Measurements from ENCODE around the gene ERF.

Gene ERF

DNA sequence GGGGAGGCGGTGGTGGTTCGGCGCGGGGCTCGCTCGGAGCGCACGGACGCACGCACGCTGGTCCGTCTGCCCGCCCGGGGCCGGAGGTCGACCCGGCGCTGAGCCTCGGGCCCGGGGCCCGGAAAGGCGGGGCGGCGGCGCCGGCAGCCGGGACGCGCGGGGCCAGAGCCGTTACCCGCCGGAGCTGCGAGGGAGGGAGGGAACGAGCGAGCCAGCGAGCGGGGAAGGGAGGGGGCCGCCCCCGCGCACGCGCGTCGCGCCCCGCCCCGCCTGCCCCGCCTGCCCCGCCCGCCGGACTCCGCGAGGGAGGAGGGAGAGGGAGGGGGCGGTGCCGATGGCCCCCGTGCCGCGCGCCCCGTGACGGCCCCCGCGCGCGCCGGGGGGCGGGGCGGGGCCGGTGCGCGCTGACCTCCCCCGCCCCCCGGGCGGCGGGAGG lies 29.2 kb upstream of the ERF start:
- Mint-ChIP-seq H3K27ac (no peak overlapping the region), H3K4me1 (ENCODE audit: low read depth in 2 of 2) (peaks cover 32 to 34% of the 10 kb centered on the region in 2 donors), H3K36me3 (ENCODE audit: insufficient read depth) (peaks cover 38% of the 10 kb centered on the region), H3K27me3 (no peaks in the 10 kb centered on the region), H3K9me3 (no peaks in the 10 kb centered on the region), H3K4me3 (no peak overlapping the region)
- DNase-seq (peak; percentile 72 to 79 (median 76)), ATAC-seq (replicated peaks) (peak; percentile 28)

DNA sequence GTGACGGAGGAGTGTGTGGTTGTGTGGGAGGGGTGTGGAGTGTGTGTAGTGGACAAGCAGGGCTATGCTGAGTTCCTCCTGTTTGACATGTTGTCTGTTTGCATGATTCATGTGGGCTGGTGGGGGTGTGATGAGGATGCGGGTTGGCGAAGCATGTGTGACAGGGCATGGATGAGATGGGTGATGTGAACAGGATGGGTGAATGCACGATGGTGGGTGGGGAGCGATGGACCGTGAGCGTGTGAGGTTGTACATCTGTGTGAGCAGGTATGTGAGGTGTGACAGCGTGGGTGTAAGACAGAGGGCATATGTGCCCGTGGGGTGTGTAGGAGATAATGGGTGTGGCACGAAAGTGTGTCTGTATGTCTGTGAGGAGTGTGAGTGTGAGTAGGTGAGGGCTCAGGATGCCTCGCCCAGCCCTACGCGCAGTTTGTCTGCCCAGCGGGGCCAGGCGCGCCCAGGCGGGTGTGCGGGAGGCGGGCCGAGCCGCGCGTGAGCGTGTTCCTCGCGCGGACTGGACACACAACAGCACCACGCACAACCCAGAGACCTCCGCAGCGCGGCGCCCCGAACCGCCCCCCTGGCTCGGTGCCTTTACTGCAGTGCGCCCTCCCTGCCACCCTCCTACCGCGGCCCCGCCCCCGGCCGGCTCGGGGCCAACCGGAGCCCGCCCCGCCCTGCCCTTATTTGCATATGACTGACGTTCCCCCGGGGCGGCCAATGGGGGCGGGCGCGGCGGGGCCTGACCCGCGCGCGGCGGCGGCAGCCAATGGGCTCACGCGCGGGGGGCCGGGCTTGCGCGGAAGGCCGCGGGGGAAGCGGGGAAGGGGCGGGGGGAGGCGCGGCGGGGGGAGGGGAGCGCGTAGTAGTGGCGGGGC lies 28.5 kb upstream of the ERF start:
- H3K9me3 Mint-ChIP-seq = no peaks in the 10 kb centered on the region
- DNase-seq = peak; percentile 89 to 91 (median 89)
- peaks cover 36% of the 10 kb centered on the region for H3K36me3 Mint-ChIP-seq (ENCODE audit: insufficient read depth)
- H3K27ac Mint-ChIP-seq = no peak overlapping the region
- H3K4me3 Mint-ChIP-seq = no peak overlapping the region
- peak; percentile 64 for ATAC-seq (replicated peaks)
- no peaks in the 10 kb centered on the region for H3K27me3 Mint-ChIP-seq
- peaks cover 37 to 41% of the 10 kb centered on the region in 2 donors for H3K4me1 Mint-ChIP-seq (ENCODE audit: low read depth in 2 of 2)

DNA sequence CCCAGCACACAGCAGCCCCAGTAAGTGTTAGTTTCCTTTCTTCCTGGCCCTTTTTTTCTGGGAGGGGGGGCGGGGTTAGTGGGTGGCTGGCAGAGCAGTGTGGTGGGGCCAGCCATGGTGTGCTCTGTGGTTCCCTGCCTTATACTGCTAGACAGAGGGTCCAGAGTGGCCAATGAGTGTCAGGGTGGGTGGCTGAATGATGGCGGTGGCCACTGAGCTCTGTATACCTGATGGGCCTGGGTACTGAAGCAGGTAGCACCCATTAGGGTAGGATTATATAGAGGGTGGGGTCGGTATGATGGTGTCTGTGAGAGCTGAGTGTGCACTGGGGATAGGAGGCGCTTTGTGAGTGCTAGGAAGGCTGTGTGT lies 27.9 kb upstream of the ERF start:
- Mint-ChIP-seq H3K4me3 (no peak overlapping the region), H3K27me3 (no peaks in the 10 kb centered on the region), H3K36me3 (ENCODE audit: insufficient read depth) (peaks cover 36% of the 10 kb centered on the region), H3K9me3 (no peaks in the 10 kb centered on the region), H3K4me1 (ENCODE audit: low read depth in 2 of 2) (peaks cover 41 to 45% of the 10 kb centered on the region in 2 donors), H3K27ac (no peak overlapping the region)
- ATAC-seq (replicated peaks) (peak; percentile 1), DNase-seq (no peak)

DNA sequence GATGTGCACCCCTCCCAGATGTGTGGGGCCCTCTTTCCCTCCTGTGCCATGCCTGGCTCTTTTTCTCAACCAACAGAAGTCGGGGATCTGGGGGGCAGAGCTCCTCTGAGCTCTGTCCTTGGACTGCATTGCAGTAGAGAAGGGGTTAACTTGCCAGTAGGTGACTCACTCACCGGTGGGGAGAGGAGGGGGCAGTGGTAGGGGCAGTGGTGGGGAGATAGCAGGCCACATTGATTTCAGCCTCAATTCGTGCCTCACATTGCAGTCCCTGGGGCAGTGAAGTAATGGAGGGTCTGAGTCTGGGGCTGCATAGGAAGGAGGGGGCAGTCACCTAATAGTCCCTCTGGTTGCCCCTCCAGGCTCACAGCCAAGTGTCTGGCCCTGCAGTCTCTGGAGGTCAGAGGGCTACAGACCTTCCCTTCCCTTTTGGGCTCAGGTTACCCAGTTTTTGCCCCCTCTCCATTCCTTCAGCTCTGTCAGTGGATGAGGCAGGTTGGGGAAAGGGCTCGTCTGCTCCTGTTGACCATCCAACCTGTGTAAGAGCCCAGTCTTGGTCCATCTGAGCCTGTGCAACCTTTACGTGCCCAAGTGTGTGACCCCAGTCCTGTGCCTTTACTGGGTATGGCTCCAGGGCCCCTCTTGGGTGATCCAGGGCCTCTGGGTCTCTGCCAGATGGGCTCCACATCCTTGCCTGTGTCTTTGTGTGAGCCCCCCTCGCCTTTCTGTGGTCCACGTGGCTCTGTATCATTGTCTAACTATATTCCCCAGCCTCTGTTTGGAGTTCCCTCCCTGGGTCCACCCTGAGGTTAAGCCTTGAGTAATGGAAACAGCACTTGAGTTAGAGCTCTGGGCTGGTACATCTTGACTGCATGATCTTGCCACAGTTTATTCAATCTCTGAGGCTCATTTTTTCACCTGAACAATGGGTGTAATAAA lies 27.2 kb upstream of the ERF start:
- H3K4me3 Mint-ChIP-seq = peak overlapping the region; percentile 65 to 85
- peaks cover 43 to 45% of the 10 kb centered on the region in 2 donors for H3K4me1 Mint-ChIP-seq (ENCODE audit: low read depth in 2 of 2)
- peaks cover 39% of the 10 kb centered on the region for H3K36me3 Mint-ChIP-seq (ENCODE audit: insufficient read depth)
- H3K27me3 Mint-ChIP-seq = no peaks in the 10 kb centered on the region
- no peak overlapping the region for H3K27ac Mint-ChIP-seq
- H3K9me3 Mint-ChIP-seq = no peaks in the 10 kb centered on the region
- ATAC-seq (replicated peaks) (no peak), DNase-seq (no peak)

DNA sequence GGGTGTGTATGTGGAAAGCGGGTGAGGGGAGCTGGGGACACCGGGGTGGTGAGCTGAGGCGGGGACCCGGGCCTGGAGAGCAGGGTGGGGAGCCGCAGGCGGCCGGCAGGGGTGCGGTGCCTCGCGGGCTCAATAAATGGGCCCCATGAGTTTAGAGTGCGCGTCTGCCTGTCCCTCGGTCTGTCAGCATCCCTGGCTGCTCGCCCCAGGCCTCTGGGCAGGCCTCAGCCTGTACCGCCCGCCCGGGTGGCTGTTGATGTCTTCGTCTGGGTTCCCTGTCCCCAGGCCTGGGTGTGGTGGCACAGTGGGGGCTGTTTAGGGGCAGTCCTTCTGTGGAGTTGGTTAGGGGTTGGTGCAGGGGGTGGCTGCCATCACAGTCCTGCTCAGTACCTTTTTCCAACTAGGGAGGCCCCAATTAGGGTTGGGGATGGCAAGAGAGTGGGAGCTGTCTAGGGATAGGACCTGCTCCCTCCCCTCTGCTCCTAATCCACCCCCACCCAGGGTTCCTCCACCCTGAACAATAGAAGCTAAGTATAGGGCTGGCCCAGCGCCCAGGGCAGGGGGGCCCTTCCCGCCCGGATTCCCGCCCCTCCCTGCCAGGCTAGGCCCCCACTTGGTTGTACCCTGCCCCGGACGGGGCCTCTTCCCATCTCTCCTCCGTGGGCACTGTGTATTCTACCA lies 26.4 kb upstream of the ERF start:
- no peak overlapping the region for H3K27ac Mint-ChIP-seq
- peak overlapping the region; percentile 65 to 85 for H3K4me3 Mint-ChIP-seq
- H3K9me3 Mint-ChIP-seq = no peaks in the 10 kb centered on the region
- peaks cover 38% of the 10 kb centered on the region for H3K36me3 Mint-ChIP-seq (ENCODE audit: insufficient read depth)
- H3K4me1 Mint-ChIP-seq (ENCODE audit: low read depth in 2 of 2) = peaks cover 44 to 46% of the 10 kb centered on the region in 2 donors
- no peak for ATAC-seq (replicated peaks)
- DNase-seq = peak in 1 of 3 experiments; percentile 33
- no peaks in the 10 kb centered on the region for H3K27me3 Mint-ChIP-seq

DNA sequence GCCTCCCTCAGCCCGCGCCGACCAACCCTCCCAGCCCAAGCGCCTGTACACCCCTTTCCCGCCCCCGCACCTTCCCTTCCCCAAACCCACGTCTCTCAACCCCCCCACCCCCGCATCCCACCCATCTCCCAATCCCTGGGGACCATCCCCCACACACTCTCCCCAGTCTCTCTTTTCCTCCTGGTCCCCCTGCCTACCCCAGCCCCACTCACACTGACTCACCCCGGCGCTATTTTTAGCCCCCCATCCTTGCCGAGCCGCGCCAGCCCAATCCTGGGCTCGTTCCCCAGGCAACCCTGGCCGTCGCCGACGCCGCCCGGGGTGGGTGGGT lies 25.9 kb upstream of the ERF start:
- H3K4me3 Mint-ChIP-seq = peak overlapping the region; percentile 65 to 85
- H3K4me1 Mint-ChIP-seq (ENCODE audit: low read depth in 2 of 2) = peaks cover 44 to 47% of the 10 kb centered on the region in 2 donors
- DNase-seq (no peak), ATAC-seq (replicated peaks) (no peak)
- no peaks in the 10 kb centered on the region for H3K9me3 Mint-ChIP-seq
- H3K36me3 Mint-ChIP-seq (ENCODE audit: insufficient read depth) = peaks cover 36% of the 10 kb centered on the region
- no peaks in the 10 kb centered on the region for H3K27me3 Mint-ChIP-seq
- H3K27ac Mint-ChIP-seq = peak overlapping the region in 1 of 2 donors; percentile 91

DNA sequence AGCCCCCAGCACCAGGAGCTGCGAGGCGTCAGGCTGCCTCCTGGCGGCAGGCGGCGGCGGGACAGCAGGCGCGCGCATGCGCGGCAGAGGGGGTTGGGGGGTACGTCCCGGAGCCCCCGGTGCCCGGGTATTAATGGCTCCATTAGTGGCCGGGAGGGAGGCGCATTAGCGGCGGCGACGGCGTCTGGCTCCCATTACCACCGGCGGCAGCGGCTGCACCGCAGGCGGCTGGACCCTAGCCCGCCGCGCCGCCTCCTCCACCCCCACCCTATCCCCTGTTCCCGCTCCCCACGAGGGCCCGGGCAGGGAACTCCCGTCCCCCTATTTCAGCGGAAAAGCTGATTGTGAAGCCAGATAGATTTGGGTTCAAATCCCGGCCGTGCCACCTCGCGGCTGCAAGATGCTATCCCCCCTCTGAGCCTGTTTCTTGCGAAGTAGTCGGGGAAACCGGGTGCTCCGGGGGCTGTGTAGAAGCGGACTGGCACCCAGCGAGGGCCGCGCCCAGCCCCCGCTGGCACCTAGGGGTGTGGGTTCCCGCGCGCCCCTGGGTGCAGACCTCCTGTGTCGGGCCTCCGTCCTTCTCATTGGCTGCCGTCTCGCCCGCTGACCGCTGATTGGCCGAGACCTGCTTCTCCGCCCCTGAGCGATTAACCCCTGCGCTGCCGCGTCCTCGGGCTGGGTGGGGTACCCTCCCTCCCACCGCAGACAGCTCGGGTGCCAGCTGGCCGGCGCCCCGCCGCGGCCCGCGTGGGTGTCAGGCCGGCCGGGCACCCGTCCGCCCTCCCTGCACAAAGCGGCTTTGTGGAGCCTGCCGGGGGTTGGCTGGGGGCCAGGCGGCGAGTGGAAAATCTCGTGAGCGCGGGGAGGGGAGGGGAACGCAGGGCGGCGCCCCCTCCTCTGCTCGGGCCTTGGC lies 25.2 kb upstream of the ERF start:
- DNase-seq = peak; percentile 79 to 80 (median 80)
- H3K27ac Mint-ChIP-seq = peak overlapping the region; percentile 91 to 93
- peak; percentile 34 for ATAC-seq (replicated peaks)
- H3K9me3 Mint-ChIP-seq = no peaks in the 10 kb centered on the region
- peaks cover 35% of the 10 kb centered on the region for H3K36me3 Mint-ChIP-seq (ENCODE audit: insufficient read depth)
- peaks cover 43 to 46% of the 10 kb centered on the region in 2 donors for H3K4me1 Mint-ChIP-seq (ENCODE audit: low read depth in 2 of 2)
- H3K4me3 Mint-ChIP-seq = peak overlapping the region; percentile 84 to 85
- no peaks in the 10 kb centered on the region for H3K27me3 Mint-ChIP-seq

DNA sequence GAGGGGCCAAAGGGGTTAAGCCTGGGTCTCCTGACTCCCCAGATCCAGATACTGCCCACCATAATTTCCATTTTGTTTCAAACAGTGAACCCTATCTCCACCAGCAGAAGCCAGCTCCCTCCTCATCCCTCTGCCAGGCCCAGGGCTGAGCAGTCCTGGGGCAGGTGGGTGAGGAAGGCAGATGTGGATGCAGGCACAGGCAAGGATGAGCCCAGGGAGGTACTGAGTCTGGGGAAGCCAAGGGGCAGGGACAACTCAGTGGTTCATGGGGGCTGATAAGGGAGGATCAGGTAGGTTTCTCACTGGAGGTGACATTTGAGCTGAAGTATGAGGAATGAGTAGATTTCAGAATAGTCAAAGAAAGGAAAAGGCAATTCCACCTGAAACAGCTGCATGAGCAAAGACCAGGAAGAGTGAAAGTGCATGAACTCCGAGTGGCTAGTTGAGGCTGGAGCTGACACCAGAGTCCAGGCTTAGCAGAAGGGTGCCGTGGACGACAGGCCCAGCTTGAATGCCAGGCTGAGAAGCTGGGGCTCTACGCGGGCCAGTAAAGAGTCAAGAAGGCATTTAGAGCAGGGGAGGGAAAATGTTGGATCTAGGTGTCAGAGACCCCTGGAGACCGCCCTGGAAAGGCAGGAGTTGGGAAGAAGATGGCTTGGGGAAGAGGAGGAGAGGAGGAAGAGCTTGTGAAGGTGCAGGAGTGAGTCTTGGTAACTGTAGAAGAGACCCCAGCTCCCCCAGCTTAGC lies 24.4 kb upstream of the ERF start:
- H3K27me3 Mint-ChIP-seq = no peaks in the 10 kb centered on the region
- peak overlapping the region; percentile 84 to 85 for H3K4me3 Mint-ChIP-seq
- peaks cover 33% of the 10 kb centered on the region for H3K36me3 Mint-ChIP-seq (ENCODE audit: insufficient read depth)
- peaks cover 41 to 48% of the 10 kb centered on the region in 2 donors for H3K4me1 Mint-ChIP-seq (ENCODE audit: low read depth in 2 of 2)
- H3K9me3 Mint-ChIP-seq = no peaks in the 10 kb centered on the region
- DNase-seq (no peak), ATAC-seq (replicated peaks) (no peak)
- H3K27ac Mint-ChIP-seq = peak overlapping the region; percentile 91 to 93

DNA sequence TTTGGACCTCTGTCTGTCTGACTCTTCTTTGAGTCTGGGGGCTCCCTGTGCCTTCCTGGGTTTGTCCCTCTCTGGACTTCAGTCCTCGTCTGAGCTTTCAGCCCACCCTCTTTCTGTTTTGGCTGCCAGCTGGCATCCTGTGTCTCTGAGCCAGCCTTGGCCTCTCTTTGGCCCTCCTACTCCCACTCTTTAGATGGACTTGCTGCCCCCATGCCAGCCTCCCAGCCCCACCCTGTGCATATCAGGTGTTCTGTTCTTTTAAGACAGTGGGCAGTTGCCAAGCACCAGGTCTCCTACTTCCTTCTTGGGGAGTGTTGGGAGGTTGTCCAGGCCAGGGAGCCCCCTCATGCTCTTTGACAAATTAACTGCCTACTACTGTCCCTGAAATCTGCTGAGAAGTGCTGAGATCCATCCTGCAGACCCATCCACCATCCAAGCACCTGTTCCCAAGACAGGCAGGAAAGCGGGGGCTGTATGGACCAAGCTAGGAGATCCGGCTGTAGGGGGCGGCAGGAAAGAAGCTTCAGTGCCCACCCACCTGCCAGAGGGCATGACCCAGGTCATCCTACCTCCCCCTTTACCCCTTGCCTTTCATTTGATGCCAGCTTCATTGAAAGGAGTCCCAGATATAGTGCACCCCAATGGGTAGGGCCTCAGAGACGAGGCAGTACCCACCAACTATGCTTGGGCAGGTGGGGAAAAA lies 23.7 kb upstream of the ERF start:
- H3K4me3 Mint-ChIP-seq = peak overlapping the region; percentile 84 to 85
- H3K27me3 Mint-ChIP-seq = no peaks in the 10 kb centered on the region
- peaks cover 39% of the 10 kb centered on the region for H3K36me3 Mint-ChIP-seq (ENCODE audit: insufficient read depth)
- ATAC-seq (replicated peaks) = no peak
- peaks cover 41 to 49% of the 10 kb centered on the region in 2 donors for H3K4me1 Mint-ChIP-seq (ENCODE audit: low read depth in 2 of 2)
- H3K9me3 Mint-ChIP-seq = no peaks in the 10 kb centered on the region
- DNase-seq = no peak
- H3K27ac Mint-ChIP-seq = peak overlapping the region; percentile 89 to 93

DNA sequence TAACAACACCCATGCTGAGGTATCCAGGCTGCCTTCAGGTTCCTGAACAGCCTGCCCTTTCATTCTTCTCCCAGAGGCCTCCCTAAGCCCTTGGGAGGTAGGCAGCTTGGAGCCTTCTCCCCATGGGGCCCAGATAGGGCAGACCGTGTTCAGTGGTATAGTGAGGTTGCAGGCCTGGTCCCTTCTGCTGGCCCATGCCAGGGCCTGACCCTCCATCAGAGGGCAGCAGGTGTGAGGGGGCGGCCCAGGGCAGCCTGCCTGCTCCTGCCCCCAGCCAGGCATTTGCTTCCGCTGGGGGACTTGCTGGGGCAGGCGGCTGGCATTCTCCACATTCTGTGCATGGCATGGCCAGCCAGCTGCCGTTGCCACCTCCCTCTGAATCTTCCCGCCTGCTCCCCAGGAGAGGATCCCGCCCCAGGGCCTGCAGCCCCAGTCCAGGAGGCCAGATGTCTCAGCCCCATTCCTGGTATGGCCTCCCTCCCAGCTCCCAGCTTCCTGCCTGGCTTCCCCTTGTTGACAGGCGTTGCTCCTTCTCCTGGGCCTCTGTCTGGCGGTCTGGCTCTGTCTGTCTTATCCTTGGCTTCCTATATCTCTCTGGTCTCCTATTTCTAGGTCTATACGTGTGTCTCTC lies 23.0 kb upstream of the ERF start:
- Mint-ChIP-seq H3K4me1 (ENCODE audit: low read depth in 2 of 2) (peaks cover 41 to 49% of the 10 kb centered on the region in 2 donors), H3K4me3 (no peak overlapping the region)

DNA sequence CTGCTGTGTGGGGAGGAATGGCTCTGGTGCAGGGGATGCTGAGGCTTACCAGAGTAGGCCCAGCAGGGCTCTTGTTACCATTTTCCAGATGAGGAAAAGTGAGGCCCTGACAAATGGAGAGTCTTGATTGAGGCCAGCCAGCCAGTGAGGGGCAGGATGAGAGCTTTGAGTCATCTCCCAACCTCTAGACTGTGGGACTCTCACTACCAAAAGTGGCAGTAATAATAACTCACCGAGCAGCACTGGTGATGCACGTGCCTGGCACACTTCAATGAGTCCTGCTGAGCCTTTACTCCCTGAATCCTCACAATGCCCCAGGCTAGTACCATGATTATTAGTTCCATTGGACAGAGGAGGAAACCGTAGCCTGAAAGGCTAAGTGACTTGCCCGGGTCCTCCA lies 21.9 kb upstream of the ERF start:
- Mint-ChIP-seq H3K4me1 (ENCODE audit: low read depth in 2 of 2) (peaks cover 35 to 42% of the 10 kb centered on the region in 2 donors), H3K27ac (peak overlapping the region in 1 of 2 donors; percentile 46), H3K36me3 (ENCODE audit: insufficient read depth) (peaks cover 46% of the 10 kb centered on the region), H3K27me3 (no peaks in the 10 kb centered on the region), H3K4me3 (no peak overlapping the region), H3K9me3 (no peaks in the 10 kb centered on the region)
- no peak for DNase-seq
- no peak for ATAC-seq (replicated peaks)

More for the DNA sequence above, 23.0 kb upstream of the ERF start:
- ATAC-seq (replicated peaks) = no peak
- H3K9me3 Mint-ChIP-seq = no peaks in the 10 kb centered on the region
- no peaks in the 10 kb centered on the region for H3K27me3 Mint-ChIP-seq
- DNase-seq = no peak
- H3K27ac Mint-ChIP-seq = peak overlapping the region; percentile 49 to 89
- peaks cover 39% of the 10 kb centered on the region for H3K36me3 Mint-ChIP-seq (ENCODE audit: insufficient read depth)

All from effector memory CD8-positive, alpha-beta T cell (primary cell).